HG02759 (cell line): ENCODE measurements around the gene NKAIN4.
A peak's percentile ranks its signal among the peaks of the same experiment; 100 is the strongest.

ENCODE experiments used
- ATAC-seq: cut with Tn5 transposase; IDR thresholded peaks from one replicate; pipeline ENCODE4 v1.9.1; 2021; ENCODE audit warnings: mild to moderate bottlenecking, moderate library complexity; ENCODE audit not compliant: unreplicated experiment

Gene NKAIN4

GRCh38 chr20:63220696-63221399, 33.4 kb downstream of the NKAIN4 start:
- no peak for ATAC-seq

- no peak for ATAC-seq
Measured at GRCh38 chr20:63219866-63220521, 34.3 kb downstream of the NKAIN4 start.

- ATAC-seq: no peak
Measured at GRCh38 chr20:63219447-63219821, 34.8 kb downstream of the NKAIN4 start.

GRCh38 chr20:63218701-63219446, 35.4 kb downstream of the NKAIN4 start:
- no peak for ATAC-seq

GRCh38 chr20:63217706-63218105, 36.6 kb downstream of the NKAIN4 start:
- ATAC-seq: no peak

GRCh38 chr20:63216849-63217471, 37.3 kb downstream of the NKAIN4 start:
- no peak for ATAC-seq

GRCh38 chr20:63216041-63216848, 38.0 kb downstream of the NKAIN4 start, which contains the start of gene YTHDF1:
Gene YTHDF1, minus strand, starts transcription at chr20:63216131. Its CDS starts 239 bp downstream, at chr20:63215892.
- peak; percentile 91 for ATAC-seq

GRCh38 chr20:63215101-63216040, 38.9 kb downstream of the NKAIN4 start:
- ATAC-seq: no peak

GRCh38 chr20:63214514-63214913, 39.7 kb downstream of the NKAIN4 start:
- ATAC-seq: no peak

GRCh38 chr20:63212792-63213191, 41.5 kb downstream of the NKAIN4 start:
- ATAC-seq: no peak

- no peak for ATAC-seq
Measured at GRCh38 chr20:63212393-63212730, 41.9 kb downstream of the NKAIN4 start.

- ATAC-seq: no peak
Measured at GRCh38 chr20:63210011-63210605, 44.2 kb downstream of the NKAIN4 start.

GRCh38 chr20:63208346-63208909, 45.8 kb downstream of the NKAIN4 start:
- no peak for ATAC-seq

GRCh38 chr20:63206878-63207277, 47.4 kb downstream of the NKAIN4 start:
- ATAC-seq: no peak

GRCh38 chr20:63205896-63206295, 48.4 kb downstream of the NKAIN4 start:
- no peak for ATAC-seq

GRCh38 chr20:63204362-63204761, 49.9 kb downstream of the NKAIN4 start:
- no peak for ATAC-seq

GRCh38 chr20:63202811-63203526, 51.3 kb downstream of the NKAIN4 start:
- no peak for ATAC-seq

- ATAC-seq: no peak
Measured at GRCh38 chr20:63202021-63202420, 52.2 kb downstream of the NKAIN4 start.
